ENCODE data around the gene PPP1R3E. TPM values are rescaled to one million over a fixed set of nuclear protein-coding genes. Genes with fewer than 3 reads are reported as not detected.
"Not testable (repeated sequence)": the region's sequence is repeated elsewhere in the genome, so short reads cannot be mapped to it uniquely, and the experiment has no call there.

Gene PPP1R3E
- polyA plus RNA-seq, 1 experiment = 2.4 TPM

GRCh38 chr14:23275412-23275811 is 27.2 kb downstream of the PPP1R3E start:
- no peaks in the 10 kb centered on the region for H3K27me3 ChIP-seq (ENCODE audit: control insufficient read depth, insufficient read depth, low read length)
- no peak for DNase-seq (ENCODE audit: low read depth, low spot score)
- no peaks in the 10 kb centered on the region for H3K9me3 ChIP-seq (ENCODE audit: control insufficient read depth, insufficient read depth, low read length)
- ChIA-PET POLR2A (no interaction called here), CTCF (interaction anchor here (1.1 kb wide), 2 partner anchors 104 to 154 kb away, joined by 3 read pairs; no protein-coding TSS in a partner anchor)
- TF ChIP-seq CTCF (IDR thresholded peaks at IDR 0.05; ENCODE audit: low read depth, low read length) = no peak
- H3K4me3 ChIP-seq (ENCODE audit: low read depth, low read length) = no peak overlapping the region
- no peak overlapping the region for H3K27ac ChIP-seq (ENCODE audit: low read depth, low read length)

- no peak for DNase-seq (ENCODE audit: low read depth, low spot score)
- CTCF ChIA-PET = interaction anchor here (0.5 to 3.3 kb wide), 5 partner anchors 26 to 292 kb away, joined by 3 to 24 read pairs (median 6); no protein-coding TSS in a partner anchor
- POLR2A ChIA-PET = no interaction called here
These were observed 33.5 kb downstream of the PPP1R3E start for GRCh38 chr14:23269193-23269592.

GRCh38 chr14:23260849-23261248 is 41.8 kb downstream of the PPP1R3E start:
- POLR2A ChIA-PET; H3K9me3 ChIP-seq (ENCODE audit: control insufficient read depth, insufficient read depth, low read length); DNase-seq (ENCODE audit: low read depth, low spot score); H3K27ac ChIP-seq (ENCODE audit: low read depth, low read length); H3K4me3 ChIP-seq (ENCODE audit: low read depth, low read length): not testable (repeated sequence)
- CTCF ChIA-PET = interaction anchor here (1.0 to 1.4 kb wide), 2 partner anchors 16 to 119 kb away, joined by 3 to 4 read pairs; no protein-coding TSS in a partner anchor
- peaks cover 18% of the 10 kb centered on the region for H3K27me3 ChIP-seq (ENCODE audit: control insufficient read depth, insufficient read depth, low read length)

More at GRCh38 chr14:23269193-23269592, 33.5 kb downstream of the PPP1R3E start:
- TF ChIP-seq CTCF (IDR thresholded peaks at IDR 0.05; ENCODE audit: low read depth, low read length) = no peak
- Histone ChIP-seq H3K27ac (ENCODE audit: low read depth, low read length) (no peak overlapping the region), H3K9me3 (ENCODE audit: control insufficient read depth, insufficient read depth, low read length) (no peaks in the 10 kb centered on the region), H3K4me3 (ENCODE audit: low read depth, low read length) (no peak overlapping the region), H3K27me3 (ENCODE audit: control insufficient read depth, insufficient read depth, low read length) (no peaks in the 10 kb centered on the region)

- H3K9me3 ChIP-seq (ENCODE audit: control insufficient read depth, insufficient read depth, low read length) = no peaks in the 10 kb centered on the region
- CTCF ChIA-PET = interaction anchor here (1.4 kb wide), 1 partner anchor 138 kb away, joined by 6 read pairs; no protein-coding TSS in a partner anchor
- POLR2A ChIA-PET = no interaction called here
- H3K4me3 ChIP-seq (ENCODE audit: low read depth, low read length) = no peak overlapping the region
- TF ChIP-seq CTCF (IDR thresholded peaks at IDR 0.05; ENCODE audit: low read depth, low read length) = no peak
- H3K27ac ChIP-seq (ENCODE audit: low read depth, low read length) = no peak overlapping the region
- DNase-seq (ENCODE audit: low read depth, low spot score) = no peak
- H3K27me3 ChIP-seq (ENCODE audit: control insufficient read depth, insufficient read depth, low read length) = peaks cover 18% of the 10 kb centered on the region
These were observed 43.2 kb downstream of the PPP1R3E start for GRCh38 chr14:23259426-23259825.

GRCh38 chr14:23258256-23258655 is 44.4 kb downstream of the PPP1R3E start:
- no peak overlapping the region for H3K4me3 ChIP-seq (ENCODE audit: low read depth, low read length)
- H3K27ac ChIP-seq (ENCODE audit: low read depth, low read length) = no peak overlapping the region
- ChIA-PET POLR2A (no interaction called here), CTCF (interaction anchor here (0.6 kb wide), 1 partner anchor 41 kb away, joined by 3 read pairs; no protein-coding TSS in a partner anchor)
- H3K9me3 ChIP-seq (ENCODE audit: control insufficient read depth, insufficient read depth, low read length) = no peaks in the 10 kb centered on the region
- no peak for TF ChIP-seq CTCF (IDR thresholded peaks at IDR 0.05; ENCODE audit: low read depth, low read length)
- peaks cover 15% of the 10 kb centered on the region for H3K27me3 ChIP-seq (ENCODE audit: control insufficient read depth, insufficient read depth, low read length)
- DNase-seq (ENCODE audit: low read depth, low spot score) = no peak

Data from AG04450 (cell line).